Activated CD4-positive, CD25-positive, alpha-beta regulatory T cell treated with anti-CD3 and anti-CD28 coated beads, Interleukin-2, amount 50 U/mL, for 24 hours (primary cell): Measurements from ENCODE around the gene NFIB.

Experiments used
- ATAC-seq, 2 donors: fragments of 150-1000 bp; cut with Tn5 transposase; one replicate each; pipeline ENCODE4 v1.10.0; 2021; ENCODE audit warnings: mild to moderate bottlenecking in 1 of 2, moderate library complexity in 1 of 2

The NFIB gene

GRCh38 chr9:14211564-14211963, 102.4 kb downstream of the NFIB start:
- ATAC-seq, result no peak

GRCh38 chr9:14210428-14210827, 103.5 kb downstream of the NFIB start:
- ATAC-seq, result no peak

- ATAC-seq, result no peak
Observed at GRCh38 chr9:14209399-14210345, 104.3 kb downstream of the NFIB start.

- ATAC-seq, result no peak
Observed at GRCh38 chr9:14207352-14207995, 106.5 kb downstream of the NFIB start.

- ATAC-seq, result no peak
Observed at GRCh38 chr9:14205463-14205862, 108.5 kb downstream of the NFIB start.

GRCh38 chr9:14203356-14204056, 110.4 kb downstream of the NFIB start:
- ATAC-seq, result no peak

GRCh38 chr9:14198841-14199455, 115.0 kb downstream of the NFIB start:
- no peak for ATAC-seq

GRCh38 chr9:14198047-14198840, 115.7 kb downstream of the NFIB start:
- ATAC-seq, result no peak

GRCh38 chr9:14197325-14197858, 116.5 kb downstream of the NFIB start:
- ATAC-seq, result no peak

GRCh38 chr9:14193328-14193990, 120.5 kb downstream of the NFIB start:
- ATAC-seq, result no peak

GRCh38 chr9:14192556-14192955, 121.4 kb downstream of the NFIB start:
- no peak for ATAC-seq

- no peak for ATAC-seq
Observed at GRCh38 chr9:14191512-14191911, 122.4 kb downstream of the NFIB start.

GRCh38 chr9:14190240-14190639, 123.7 kb downstream of the NFIB start:
- ATAC-seq, result no peak

GRCh38 chr9:14189578-14189977, 124.4 kb downstream of the NFIB start:
- no peak for ATAC-seq

- ATAC-seq, result no peak
Observed at GRCh38 chr9:14189146-14189545, 124.8 kb downstream of the NFIB start.

- ATAC-seq, result no peak
Observed at GRCh38 chr9:14188538-14188937, 125.4 kb downstream of the NFIB start.

- no peak for ATAC-seq
Observed at GRCh38 chr9:14188011-14188410, 125.9 kb downstream of the NFIB start.

GRCh38 chr9:14186096-14186495, 127.8 kb downstream of the NFIB start:
- ATAC-seq, result no peak

GRCh38 chr9:14185016-14185415, 128.9 kb downstream of the NFIB start:
- ATAC-seq, result no peak

- ATAC-seq, result no peak
Observed at GRCh38 chr9:14183001-14183400, 130.9 kb downstream of the NFIB start.

- ATAC-seq, result no peak
Observed at GRCh38 chr9:14180960-14181537, 132.9 kb downstream of the NFIB start.
